ENCODE measurements around the gene MTPN. TPM values are rescaled to one million over a fixed set of nuclear protein-coding genes. Genes with fewer than 3 reads are reported as not detected.
A peak's percentile ranks its signal among the peaks of the same experiment; 100 is the strongest.

MTPN gene
- total RNA-seq, 1 donor = 117 TPM

GRCh38 chr7:136018104-136018503, 40.9 kb upstream of the MTPN start:
- Histone ChIP-seq H3K9me3 (ENCODE audit: low read depth, low read length) (no peaks in the 10 kb centered on the region), H3K4me2 (ENCODE audit: insufficient read depth, low read length) (no peak overlapping the region), H4K20me1 (ENCODE audit: insufficient read depth, low read length) (no peaks in the 10 kb centered on the region), H2AFZ (ENCODE audit: low read length) (no peak overlapping the region), H3K27ac (ENCODE audit: low read depth, low read length) (no peak overlapping the region), H3K4me3 (ENCODE audit: insufficient read depth, low read length) (no peak overlapping the region), H3K27me3 (ENCODE audit: insufficient read depth, low read length) (peaks cover 15% of the 10 kb centered on the region), H3K4me1 (ENCODE audit: insufficient read depth, low read length) (no peaks in the 10 kb centered on the region), H3K36me3 (ENCODE audit: insufficient read depth, low read length) (no peaks in the 10 kb centered on the region), H3K79me2 (ENCODE audit: insufficient read depth, low read length) (no peaks in the 10 kb centered on the region)
- no peak for TF ChIP-seq CTCF (IDR thresholded peaks at IDR 0.05; ENCODE audit: extremely low read depth, low read depth, low read length)
- peak; percentile 47 for DNase-seq (ENCODE audit: insufficient read length, low spot score, missing footprints)

- H3K27me3 ChIP-seq (ENCODE audit: insufficient read depth, low read length) = peaks cover 15% of the 10 kb centered on the region
- H3K27ac ChIP-seq (ENCODE audit: low read depth, low read length) = no peak overlapping the region
- H3K79me2 ChIP-seq (ENCODE audit: insufficient read depth, low read length) = no peaks in the 10 kb centered on the region
- no peaks in the 10 kb centered on the region for H4K20me1 ChIP-seq (ENCODE audit: insufficient read depth, low read length)
- H3K9me3 ChIP-seq (ENCODE audit: low read depth, low read length) = no peaks in the 10 kb centered on the region
- no peak for TF ChIP-seq CTCF (IDR thresholded peaks at IDR 0.05; ENCODE audit: extremely low read depth, low read depth, low read length)
- peak; percentile 14 for DNase-seq (ENCODE audit: insufficient read length, low spot score, missing footprints)
- no peaks in the 10 kb centered on the region for H3K4me1 ChIP-seq (ENCODE audit: insufficient read depth, low read length)
- no peaks in the 10 kb centered on the region for H3K36me3 ChIP-seq (ENCODE audit: insufficient read depth, low read length)
- no peak overlapping the region for H3K4me3 ChIP-seq (ENCODE audit: insufficient read depth, low read length)
- no peak overlapping the region for H2AFZ ChIP-seq (ENCODE audit: low read length)
- no peak overlapping the region for H3K4me2 ChIP-seq (ENCODE audit: insufficient read depth, low read length)
Measured at GRCh38 chr7:136016649-136017395, 39.7 kb upstream of the MTPN start.

- Histone ChIP-seq H3K27me3 (ENCODE audit: insufficient read depth, low read length) (peaks cover 15% of the 10 kb centered on the region), H4K20me1 (ENCODE audit: insufficient read depth, low read length) (no peaks in the 10 kb centered on the region), H3K9me3 (ENCODE audit: low read depth, low read length) (no peaks in the 10 kb centered on the region), H3K36me3 (ENCODE audit: insufficient read depth, low read length) (no peaks in the 10 kb centered on the region), H3K4me1 (ENCODE audit: insufficient read depth, low read length) (no peaks in the 10 kb centered on the region), H2AFZ (ENCODE audit: low read length) (no peak overlapping the region), H3K4me2 (ENCODE audit: insufficient read depth, low read length) (no peak overlapping the region), H3K4me3 (ENCODE audit: insufficient read depth, low read length) (no peak overlapping the region), H3K79me2 (ENCODE audit: insufficient read depth, low read length) (no peaks in the 10 kb centered on the region), H3K27ac (ENCODE audit: low read depth, low read length) (no peak overlapping the region)
- TF ChIP-seq CTCF (IDR thresholded peaks at IDR 0.05; ENCODE audit: extremely low read depth, low read depth, low read length) = no peak
- no peak for DNase-seq (ENCODE audit: insufficient read length, low spot score, missing footprints)
Measured at GRCh38 chr7:136015638-136016037, 38.5 kb upstream of the MTPN start.

GRCh38 chr7:136014659-136015058, 37.5 kb upstream of the MTPN start:
- no peak for DNase-seq (ENCODE audit: insufficient read length, low spot score, missing footprints)
- H3K9me3 ChIP-seq (ENCODE audit: low read depth, low read length) = no peaks in the 10 kb centered on the region
- H3K79me2 ChIP-seq (ENCODE audit: insufficient read depth, low read length) = no peaks in the 10 kb centered on the region
- H3K4me3 ChIP-seq (ENCODE audit: insufficient read depth, low read length) = no peak overlapping the region
- no peak overlapping the region for H3K4me2 ChIP-seq (ENCODE audit: insufficient read depth, low read length)
- no peak overlapping the region for H2AFZ ChIP-seq (ENCODE audit: low read length)
- H4K20me1 ChIP-seq (ENCODE audit: insufficient read depth, low read length) = no peaks in the 10 kb centered on the region
- no peak for TF ChIP-seq CTCF (IDR thresholded peaks at IDR 0.05; ENCODE audit: extremely low read depth, low read depth, low read length)
- peaks cover 15% of the 10 kb centered on the region for H3K27me3 ChIP-seq (ENCODE audit: insufficient read depth, low read length)
- no peaks in the 10 kb centered on the region for H3K4me1 ChIP-seq (ENCODE audit: insufficient read depth, low read length)
- no peak overlapping the region for H3K27ac ChIP-seq (ENCODE audit: low read depth, low read length)
- no peaks in the 10 kb centered on the region for H3K36me3 ChIP-seq (ENCODE audit: insufficient read depth, low read length)
